ENCODE data around the gene MINK1. TPM values are rescaled to one million over a fixed set of nuclear protein-coding genes. Genes with fewer than 3 reads are reported as not detected.
A peak's percentile ranks its signal among the peaks of the same experiment; 100 is the strongest.

MINK1 gene
- total RNA-seq, 1 experiment from 2014 or later: 68.8 TPM

DNA sequence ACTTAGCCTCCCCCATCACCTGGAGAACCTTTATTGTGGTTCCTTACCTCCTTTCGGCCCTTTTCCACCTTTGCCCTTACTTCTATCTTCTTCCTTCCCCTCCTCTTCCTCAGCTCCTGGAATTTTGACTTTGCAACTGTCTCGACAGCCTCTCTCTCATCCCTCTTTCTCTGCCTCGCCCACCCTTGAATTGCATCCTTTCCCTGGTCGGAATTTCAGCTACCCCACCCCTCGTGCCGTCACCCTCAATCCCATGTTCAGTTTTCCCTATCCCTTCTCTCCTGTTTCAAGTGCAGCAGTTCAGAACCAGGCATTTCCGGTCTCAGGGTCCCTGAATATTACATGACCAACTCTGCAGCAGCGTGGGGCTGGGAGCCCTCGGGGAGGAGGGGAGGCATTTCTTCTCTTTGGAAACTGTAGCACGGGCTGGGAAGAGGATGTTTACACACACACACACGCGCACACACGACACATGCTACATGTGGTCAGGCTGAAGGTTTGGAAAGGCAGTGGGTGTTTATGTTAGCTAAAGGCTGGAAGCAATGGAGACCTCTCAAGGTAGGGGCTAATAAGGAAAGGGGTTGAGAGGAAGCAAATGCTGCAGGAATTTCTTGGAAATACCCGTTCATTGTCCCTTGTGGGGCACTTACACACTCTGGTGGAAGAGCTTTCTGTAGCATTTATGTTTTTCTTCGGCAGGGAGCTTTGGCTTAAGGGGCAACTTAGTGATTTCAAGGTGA, 971 bp downstream of the MINK1 start:
- Histone ChIP-seq H3K79me2 (ENCODE audit: insufficient read depth, low read length) (peaks cover 8% of the 10 kb centered on the region; the same call in 1 of the 2 replicates), H2BK12ac (ENCODE audit: insufficient read length, low read depth, low read length) (no peak overlapping the region), H3K23ac (ENCODE audit: insufficient read length, low read depth, low read length) (no peak overlapping the region), H2BK15ac (ENCODE audit: low read depth, low read length) (no peak overlapping the region), H3K4me1 (ENCODE audit: insufficient read depth, low read length) (no peaks in the 10 kb centered on the region; the same call in 1 of the 2 replicates), H3K23me2 (ENCODE audit: insufficient read length, low read depth, low read length, poor library complexity, severe bottlenecking) (peaks cover 7% of the 10 kb centered on the region), H3K56ac (ENCODE audit: insufficient read length, low read depth, low read length) (no peak overlapping the region), H2BK20ac (ENCODE audit: low read depth, low read length, poor library complexity, severe bottlenecking) (no peak overlapping the region), H3K27me3 (ENCODE audit: insufficient read depth, low read length) (no peaks in the 10 kb centered on the region), H2AK5ac (ENCODE audit: insufficient read length, low read length) (no peak overlapping the region), H4K20me1 (ENCODE audit: control insufficient read depth, insufficient read depth, insufficient read length) (no peaks in the 10 kb centered on the region), H3K79me1 (ENCODE audit: insufficient read depth, low read depth, low read length, poor library complexity, severe bottlenecking) (peaks cover 7% of the 10 kb centered on the region), H3K4ac (ENCODE audit: low read depth, low read length) (no peak overlapping the region), H2AFZ (ENCODE audit: low read length) (no peak overlapping the region), H3K9me3 (ENCODE audit: control insufficient read depth, low read depth, low read length) (no peaks in the 10 kb centered on the region), H4K8ac (replicated peaks; ENCODE audit: insufficient read length, low read depth, low read length) (no peak overlapping the region), H3K4me2 (ENCODE audit: insufficient read depth, insufficient read length, low read length) (peak overlapping the region; percentile 83), H3K27ac (ENCODE audit: insufficient read length, low read depth, low read length) (no peak overlapping the region), H4K91ac (ENCODE audit: insufficient read length, low read depth, low read length) (no peak overlapping the region), H3T11ph (ENCODE audit: low read length) (no peak overlapping the region), H3K14ac (ENCODE audit: insufficient read depth, low read length) (no peak overlapping the region), H2BK5ac (ENCODE audit: insufficient read length, low read length) (no peak overlapping the region), H3K9ac (ENCODE audit: extremely low read depth, insufficient read length, low read length) (peak overlapping the region; percentile 42), H2BK120ac (ENCODE audit: low read depth, low read length, poor library complexity, severe bottlenecking) (no peak overlapping the region), H4K5ac (ENCODE audit: insufficient read length, low read depth, low read length) (no peak overlapping the region), H3K18ac (ENCODE audit: insufficient read length, low read depth, low read length) (no peak overlapping the region)
- no peaks in the 10 kb centered on the region for H3K27me3 Mint-ChIP-seq (ENCODE audit: low read depth)
- peak overlapping the region; percentile 82 to 89 for H3K4me3 Mint-ChIP-seq
- no CpG with 5 or more reads among the region's 15 CpGs for WGBS (ENCODE audit: extremely low coverage, insufficient read length, low lambda C conversion rate)
- peaks cover 0 to 8% (median 0%) of the 10 kb centered on the region in 3 experiments; a peak in 2 of 7 replicates for H3K36me3 Mint-ChIP-seq (ENCODE audit: insufficient read depth in 1 of 3, low read depth in 3 of 3)
- DNase-seq: no peak
- peak overlapping the region; percentile 41 to 72 (median 53) for H3K27ac Mint-ChIP-seq
- no peaks in the 10 kb centered on the region for H3K9me3 Mint-ChIP-seq
- peaks cover 18 to 20% of the 10 kb centered on the region in 2 experiments for H3K4me1 Mint-ChIP-seq
- TF ChIP-seq, protein P1, sequence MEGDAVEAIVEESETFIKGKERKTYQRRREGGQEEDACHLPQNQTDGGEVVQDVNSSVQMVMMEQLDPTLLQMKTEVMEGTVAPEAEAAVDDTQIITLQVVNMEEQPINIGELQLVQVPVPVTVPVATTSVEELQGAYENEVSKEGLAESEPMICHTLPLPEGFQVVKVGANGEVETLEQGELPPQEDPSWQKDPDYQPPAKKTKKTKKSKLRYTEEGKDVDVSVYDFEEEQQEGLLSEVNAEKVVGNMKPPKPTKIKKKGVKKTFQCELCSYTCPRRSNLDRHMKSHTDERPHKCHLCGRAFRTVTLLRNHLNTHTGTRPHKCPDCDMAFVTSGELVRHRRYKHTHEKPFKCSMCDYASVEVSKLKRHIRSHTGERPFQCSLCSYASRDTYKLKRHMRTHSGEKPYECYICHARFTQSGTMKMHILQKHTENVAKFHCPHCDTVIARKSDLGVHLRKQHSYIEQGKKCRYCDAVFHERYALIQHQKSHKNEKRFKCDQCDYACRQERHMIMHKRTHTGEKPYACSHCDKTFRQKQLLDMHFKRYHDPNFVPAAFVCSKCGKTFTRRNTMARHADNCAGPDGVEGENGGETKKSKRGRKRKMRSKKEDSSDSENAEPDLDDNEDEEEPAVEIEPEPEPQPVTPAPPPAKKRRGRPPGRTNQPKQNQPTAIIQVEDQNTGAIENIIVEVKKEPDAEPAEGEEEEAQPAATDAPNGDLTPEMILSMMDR (conservative IDR thresholded peaks at IDR 0.05): no peak
